SJSA1 (cell line): ENCODE data around the gene MDH1B. TPM values are rescaled to one million over a fixed set of nuclear protein-coding genes. Genes with fewer than 3 reads are reported as not detected.
"Not testable (repeated sequence)": the region's sequence is repeated elsewhere in the genome, so short reads cannot be mapped to it uniquely, and the experiment has no call there.

ENCODE experiments used
- DNase-seq, 2 experiments: peaks; one replicate each; pipeline ENCODE4 v3.0.0-alpha.2; 2015 to 2020; ENCODE audit warnings: low spot score in 2 of 2, low read depth in 1 of 2
- H3K27ac ChIP-seq: fragments of 250-450 bp; sonication (Bioruptor Pico); 2 replicates; pipeline ENCODE4 v1.5.1; 2020; ENCODE audit warnings: mild to moderate bottlenecking, moderate library complexity
- H3K27me3 ChIP-seq: fragments of 250-450 bp; sonication (Bioruptor Pico); replicated peaks from 2 replicates; pipeline ENCODE4 v1.5.1; 2020; ENCODE audit warnings: mild to moderate bottlenecking, moderate library complexity
- H3K36me3 ChIP-seq: fragments of 250-450 bp; sonication (Bioruptor Pico); 2 replicates; pipeline ENCODE4 v1.5.1; 2020; ENCODE audit warnings: mild to moderate bottlenecking
- H3K4me1 ChIP-seq: fragments of 250-450 bp; sonication (Bioruptor Pico); replicated peaks from 2 replicates; pipeline ENCODE4 v1.6.1; 2021; ENCODE audit warnings: mild to moderate bottlenecking
- H3K4me3 ChIP-seq: fragments of 250-450 bp; sonication (Bioruptor Pico); 2 replicates; pipeline ENCODE4 v1.5.1; 2020; ENCODE audit warnings: mild to moderate bottlenecking
- H3K9me3 ChIP-seq: fragments of 250-450 bp; sonication (Bioruptor Pico); replicated peaks from 2 replicates; pipeline ENCODE4 v1.5.1; 2020; ENCODE audit warnings: mild to moderate bottlenecking
- total RNA-seq: library from RNA; depleted of rRNA; stranded (reverse); fragments of >200 nt; shearing (Covaris generic); gene quantifications from 2 replicates; pipeline ENCODE4 v1.2.3, GENCODE V29; 2014

Gene MDH1B
- total RNA-seq, 1 experiment from 2014 or later = 0.42 TPM

GRCh38 chr2:206733341-206733740 lies 31.8 kb downstream of the MDH1B start:
- Histone ChIP-seq H3K4me3 (no peak overlapping the region), H3K27me3 (peaks cover 7% of the 10 kb centered on the region; the same call in 1 of the 2 replicates), H3K27ac (no peak overlapping the region), H3K36me3 (no peaks in the 10 kb centered on the region), H3K4me1 (no peaks in the 10 kb centered on the region), H3K9me3 (no peaks in the 10 kb centered on the region)
- no peak for DNase-seq

GRCh38 chr2:206728277-206729199 lies 36.6 kb downstream of the MDH1B start:
- Histone ChIP-seq H3K27ac (no peak overlapping the region), H3K4me1 (no peaks in the 10 kb centered on the region), H3K4me3 (no peak overlapping the region), H3K9me3 (no peaks in the 10 kb centered on the region), H3K36me3 (no peaks in the 10 kb centered on the region), H3K27me3 (no peaks in the 10 kb centered on the region; the same call in 1 of the 2 replicates)
- DNase-seq = no peak

- Histone ChIP-seq H3K4me3 (no peak overlapping the region), H3K9me3 (no peaks in the 10 kb centered on the region), H3K36me3 (no peaks in the 10 kb centered on the region), H3K27ac (no peak overlapping the region), H3K27me3 (peaks cover 6% of the 10 kb centered on the region; the same call in 1 of the 2 replicates), H3K4me1 (no peaks in the 10 kb centered on the region)
- DNase-seq = no peak
Measured at GRCh38 chr2:206727287-206727686, 37.8 kb downstream of the MDH1B start.

- DNase-seq = no peak
- Histone ChIP-seq H3K4me3 (no peak overlapping the region), H3K27ac (no peak overlapping the region), H3K4me1 (no peaks in the 10 kb centered on the region), H3K36me3 (no peaks in the 10 kb centered on the region), H3K27me3 (0 out of 2 replicates have a peak, but pooled peaks cover 10% of the 10 kb centered on the region), H3K9me3 (no peaks in the 10 kb centered on the region)
Measured at GRCh38 chr2:206723288-206723687, 41.8 kb downstream of the MDH1B start.

- Histone ChIP-seq H3K36me3 (no peaks in the 10 kb centered on the region), H3K9me3 (no peaks in the 10 kb centered on the region), H3K4me1 (no peaks in the 10 kb centered on the region), H3K4me3 (no peak overlapping the region), H3K27me3 (0 out of 2 replicates have a peak, but pooled peaks cover 10% of the 10 kb centered on the region), H3K27ac (no peak overlapping the region)
- DNase-seq = no peak
Measured at GRCh38 chr2:206721256-206721920, 43.7 kb downstream of the MDH1B start.

GRCh38 chr2:206718296-206718695 lies 46.8 kb downstream of the MDH1B start, which contains the start of gene DYTN:
Gene DYTN, minus strand, starts transcription at chr2:206718396. Its CDS starts 117 bp downstream, at chr2:206718279.
- H3K9me3 ChIP-seq = no peaks in the 10 kb centered on the region
- H3K27ac ChIP-seq = no peak within 1 kb of the TSS
- 0 out of 2 replicates have a peak, but pooled peaks cover 9% of the 10 kb centered on the region for H3K27me3 ChIP-seq
- H3K4me1 ChIP-seq = no peaks in the 10 kb centered on the region
- no peaks in the 10 kb centered on the region for H3K36me3 ChIP-seq
- no peak for DNase-seq
- no peak within 1 kb of the TSS for H3K4me3 ChIP-seq

GRCh38 chr2:206716623-206717022 lies 48.5 kb downstream of the MDH1B start:
- Histone ChIP-seq H3K36me3 (no peaks in the 10 kb centered on the region), H3K27me3 (0 out of 2 replicates have a peak, but pooled peaks cover 4% of the 10 kb centered on the region), H3K9me3 (no peaks in the 10 kb centered on the region), H3K4me3 (no peak overlapping the region), H3K27ac (no peak overlapping the region), H3K4me1 (no peaks in the 10 kb centered on the region)
- no peak for DNase-seq

- not testable (repeated sequence) for DNase-seq, H3K4me1 ChIP-seq, H3K36me3 ChIP-seq, H3K27me3 ChIP-seq, H3K4me3 ChIP-seq, H3K27ac ChIP-seq, H3K9me3 ChIP-seq
Measured at GRCh38 chr2:206715183-206715582, 49.9 kb downstream of the MDH1B start.

GRCh38 chr2:206713746-206714145 lies 51.4 kb downstream of the MDH1B start:
- Histone ChIP-seq H3K9me3 (no peaks in the 10 kb centered on the region), H3K4me1 (no peaks in the 10 kb centered on the region), H3K27me3 (0 out of 2 replicates have a peak, but pooled peaks cover under 1% of the 10 kb centered on the region), H3K27ac (no peak overlapping the region), H3K4me3 (no peak overlapping the region), H3K36me3 (no peaks in the 10 kb centered on the region)
- DNase-seq = no peak

GRCh38 chr2:206708286-206708685 lies 56.8 kb downstream of the MDH1B start:
- peaks cover 26% of the 10 kb centered on the region for H3K27me3 ChIP-seq
- no peaks in the 10 kb centered on the region for H3K9me3 ChIP-seq
- no peak overlapping the region for H3K4me3 ChIP-seq
- H3K36me3 ChIP-seq = no peaks in the 10 kb centered on the region
- no peaks in the 10 kb centered on the region for H3K4me1 ChIP-seq
- H3K27ac ChIP-seq = no peak overlapping the region
- DNase-seq = no peak

GRCh38 chr2:206707164-206707701 lies 57.9 kb downstream of the MDH1B start:
- Histone ChIP-seq H3K27ac (no peak overlapping the region), H3K36me3 (no peaks in the 10 kb centered on the region), H3K27me3 (peaks cover 37% of the 10 kb centered on the region), H3K4me1 (no peaks in the 10 kb centered on the region), H3K9me3 (no peaks in the 10 kb centered on the region), H3K4me3 (no peak overlapping the region)
- DNase-seq = no peak

- H3K27ac ChIP-seq = no peak overlapping the region
- H3K36me3 ChIP-seq = no peaks in the 10 kb centered on the region
- H3K27me3 ChIP-seq = peaks cover 37% of the 10 kb centered on the region
- no peak overlapping the region for H3K4me3 ChIP-seq
- H3K4me1 ChIP-seq = no peaks in the 10 kb centered on the region
- H3K9me3 ChIP-seq = no peaks in the 10 kb centered on the region
- no peak for DNase-seq
Measured at GRCh38 chr2:206701952-206702605, 63.0 kb downstream of the MDH1B start.

GRCh38 chr2:206700156-206700555 lies 65.0 kb downstream of the MDH1B start:
- Histone ChIP-seq H3K27ac (no peak overlapping the region), H3K9me3 (no peaks in the 10 kb centered on the region), H3K27me3 (peaks cover 39% of the 10 kb centered on the region), H3K4me3 (no peak overlapping the region), H3K4me1 (no peaks in the 10 kb centered on the region), H3K36me3 (no peaks in the 10 kb centered on the region)
- DNase-seq = no peak
